Body of pancreas (tissue), 4 donors: Measurements from ENCODE around the gene PEAR1. TPM values are rescaled to one million over a fixed set of nuclear protein-coding genes. Genes with fewer than 3 reads are reported as not detected.

Source experiments
- ATAC-seq: fragments of 150-250 bp; one replicate; pipeline ENCODE4 v1.9.1; 2016
- DNase-seq, 4 donors: peaks; one replicate each; pipeline ENCODE4 v3.0.0-alpha.2; 2019
- H3K27ac ChIP-seq, 4 donors: fragments of 200-600 bp; sonication (generic); 1 replicate in 3 of 4; 2 replicates in 1 of 4; pipeline versions ENCODE4 v1.5.1 to v1.6.1; 2016 to 2019; ENCODE audit warnings: mild to moderate bottlenecking in 1 of 4, mixed read lengths in 1 of 4, moderate library complexity in 1 of 4
- H3K27me3 ChIP-seq, 2 donors: fragments of 200-600 bp; sonication (generic); one replicate each; pipeline ENCODE4 v1.6.0; 2016; ENCODE audit warnings: mild to moderate bottlenecking in 1 of 2
- H3K36me3 ChIP-seq, 2 donors: fragments of 200-600 bp; sonication (generic); replicated peaks in 1 of 2; 2 replicates each; pipeline ENCODE4 v1.5.1; 2016; ENCODE audit warnings: low read depth in 2 of 2; ENCODE audit not compliant: insufficient read depth in 1 of 2
- H3K4me1 ChIP-seq: fragments of 200-600 bp; sonication (generic); one replicate; pipeline ENCODE4 v1.6.0; 2016
- H3K4me3 ChIP-seq, 2 donors: fragments of 200-600 bp; sonication (generic); 1 replicate in 1 of 2; 2 replicates in 1 of 2; pipeline ENCODE4 v1.5.1; 2016 to 2019
- H3K9me3 ChIP-seq, 3 donors: fragments of 200-600 bp; sonication (generic); 1 replicate in 2 of 3; 2 replicates in 1 of 3; pipeline ENCODE4 v1.5.1; 2016
- POLR2A ChIP-seq, 3 donors: fragments of 450-650 bp; IDR thresholded peaks; one replicate each; pipeline ENCODE4 v1.6.1; 2016; ENCODE audit warnings: antibody characterized with exemption in 3 of 3, mild to moderate bottlenecking in 2 of 3
- WGBS, 2 donors: methylation state at CpG; one replicate each; pipeline ENCODE4 v1.1.5; 2017; 5-methylcytosine and 5-hydroxymethylcytosine counted together
- intact Hi-C: fragments of 100-400 bp; cut with DNase I; formaldehyde crosslinking; loops from one replicate; pipeline ENCODE4 v1.15.1; 2023
- total RNA-seq, 2 donors: library from RNA; depleted of rRNA; stranded (reverse); fragments of >200 nt; gene quantifications; one replicate each; pipeline ENCODE4 v1.1.0, GENCODE V29; 2016
- TF ChIP-seq, protein P1 (sequence below), 7 experiments: fragments of 450-650 bp in 4 of 7; fragments of 200-600 bp in 3 of 7; sonication (generic) in 3 of 7; IDR thresholded peaks; one replicate each; pipeline ENCODE4 v1.5.1; 2016 to 2019; ENCODE audit warnings: antibody characterized with exemption in 7 of 7

The PEAR1 gene
- total RNA-seq, 2 donors from 2014 or later = 5.2 to 7.6 TPM

DNA sequence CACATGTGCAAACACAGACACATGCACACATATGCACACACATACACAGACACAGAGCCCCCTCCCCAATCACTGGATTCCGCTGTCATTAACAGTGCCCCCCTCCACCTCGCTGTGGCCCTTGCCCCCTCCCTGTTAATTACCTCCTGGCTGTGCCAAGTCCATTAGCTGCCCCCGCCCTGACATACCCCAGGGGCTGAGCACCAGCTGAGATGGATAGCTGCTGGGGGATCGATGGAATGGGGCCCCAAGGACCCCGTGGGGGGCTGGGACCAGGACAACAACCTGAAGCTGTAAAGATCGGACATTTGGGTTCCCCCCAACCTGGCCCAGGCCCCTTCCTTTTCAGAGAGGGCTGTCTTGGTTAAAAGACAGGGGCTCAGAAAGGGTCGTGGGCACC is 9.6 kb upstream of the PEAR1 start:
- H3K36me3 ChIP-seq = no peaks in the 10 kb centered on the region
- intact Hi-C loops = loop anchor here (10.0 kb wide), 1 partner anchor 189 kb away; no protein-coding TSS in a partner anchor
- no peak overlapping the region for H3K4me3 ChIP-seq
- TF ChIP-seq, protein P1, sequence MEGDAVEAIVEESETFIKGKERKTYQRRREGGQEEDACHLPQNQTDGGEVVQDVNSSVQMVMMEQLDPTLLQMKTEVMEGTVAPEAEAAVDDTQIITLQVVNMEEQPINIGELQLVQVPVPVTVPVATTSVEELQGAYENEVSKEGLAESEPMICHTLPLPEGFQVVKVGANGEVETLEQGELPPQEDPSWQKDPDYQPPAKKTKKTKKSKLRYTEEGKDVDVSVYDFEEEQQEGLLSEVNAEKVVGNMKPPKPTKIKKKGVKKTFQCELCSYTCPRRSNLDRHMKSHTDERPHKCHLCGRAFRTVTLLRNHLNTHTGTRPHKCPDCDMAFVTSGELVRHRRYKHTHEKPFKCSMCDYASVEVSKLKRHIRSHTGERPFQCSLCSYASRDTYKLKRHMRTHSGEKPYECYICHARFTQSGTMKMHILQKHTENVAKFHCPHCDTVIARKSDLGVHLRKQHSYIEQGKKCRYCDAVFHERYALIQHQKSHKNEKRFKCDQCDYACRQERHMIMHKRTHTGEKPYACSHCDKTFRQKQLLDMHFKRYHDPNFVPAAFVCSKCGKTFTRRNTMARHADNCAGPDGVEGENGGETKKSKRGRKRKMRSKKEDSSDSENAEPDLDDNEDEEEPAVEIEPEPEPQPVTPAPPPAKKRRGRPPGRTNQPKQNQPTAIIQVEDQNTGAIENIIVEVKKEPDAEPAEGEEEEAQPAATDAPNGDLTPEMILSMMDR (IDR thresholded peaks at IDR 0.05) = no peak
- no peak for TF ChIP-seq POLR2A (IDR thresholded peaks at IDR 0.05)
- DNase-seq (no peak), ATAC-seq (no peak)
- H3K4me1 ChIP-seq = no peaks in the 10 kb centered on the region
- H3K27me3 ChIP-seq = no peaks in the 10 kb centered on the region
- 55 to 62% methylated on average over 7 of the region's 7 CpGs for WGBS, 2 donors
- no peak overlapping the region for H3K27ac ChIP-seq
- no peaks in the 10 kb centered on the region for H3K9me3 ChIP-seq

DNA sequence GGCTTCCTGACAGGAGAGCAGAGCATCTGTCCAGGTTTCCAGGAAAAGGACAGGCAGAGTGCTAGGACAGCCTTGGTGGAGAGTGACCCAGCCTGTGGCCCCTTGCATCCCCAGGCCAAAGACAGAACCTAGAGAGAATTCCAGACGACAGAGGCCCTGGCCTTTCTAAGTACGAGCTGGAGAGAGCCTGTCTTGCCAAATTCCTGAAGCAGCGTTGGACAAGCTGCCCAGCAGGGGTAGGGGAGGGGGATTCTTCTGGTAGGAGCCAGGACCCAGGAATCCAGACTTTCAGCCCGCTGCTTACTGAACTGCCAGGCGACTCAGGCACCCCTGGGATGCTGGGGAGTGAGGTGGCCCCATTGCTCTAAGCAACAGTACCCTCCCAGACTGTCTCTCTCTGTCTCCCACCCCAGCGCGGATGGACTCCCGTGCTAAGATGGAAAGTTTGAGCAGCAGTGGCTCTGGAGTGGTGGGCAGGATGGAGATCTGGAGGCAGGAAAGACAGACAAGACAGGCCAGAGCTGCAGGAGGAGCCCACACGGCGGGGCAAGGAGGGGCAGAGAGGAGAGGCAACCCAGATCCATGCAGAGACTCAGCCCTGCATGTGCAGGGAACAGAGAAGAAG is 8.8 kb upstream of the PEAR1 start:
- no peaks in the 10 kb centered on the region for H3K36me3 ChIP-seq
- intact Hi-C loops = loop anchor here (10.0 kb wide), 1 partner anchor 190 kb away; no protein-coding TSS in a partner anchor
- no peaks in the 10 kb centered on the region for H3K9me3 ChIP-seq
- WGBS, 2 donors = 56 to 62% methylated on average over 10 of the region's 10 CpGs
- DNase-seq = no peak
- H3K4me3 ChIP-seq = no peak overlapping the region
- H3K27me3 ChIP-seq = no peaks in the 10 kb centered on the region
- H3K27ac ChIP-seq = no peak overlapping the region
- H3K4me1 ChIP-seq = no peaks in the 10 kb centered on the region
- TF ChIP-seq POLR2A (IDR thresholded peaks at IDR 0.05) = no peak
- TF ChIP-seq, protein P1 (IDR thresholded peaks at IDR 0.05) = no peak
- no peak for ATAC-seq

DNA sequence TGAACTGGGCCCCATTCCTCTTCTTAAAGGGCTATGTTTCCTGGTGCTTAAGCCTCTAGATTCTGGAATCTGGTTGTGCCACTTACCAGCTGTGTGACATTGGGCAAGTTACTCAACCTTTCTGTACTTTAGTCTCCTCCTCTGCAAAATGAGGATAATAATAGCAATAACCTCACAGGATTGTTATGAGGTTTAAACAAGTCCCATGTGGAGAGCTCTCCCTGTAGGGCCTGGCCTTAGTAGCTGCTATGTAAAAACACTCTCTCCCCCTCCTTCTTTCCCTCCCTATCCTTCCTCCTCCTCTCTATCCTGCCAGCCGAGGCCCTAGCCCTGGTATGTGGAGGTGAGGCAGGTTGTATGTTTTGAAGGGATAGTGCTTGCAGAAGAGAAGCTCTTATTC is 8.2 kb upstream of the PEAR1 start:
- Histone ChIP-seq H3K4me1 (no peaks in the 10 kb centered on the region), H3K27me3 (no peaks in the 10 kb centered on the region), H3K4me3 (no peak overlapping the region), H3K36me3 (no peaks in the 10 kb centered on the region), H3K27ac (no peak overlapping the region), H3K9me3 (no peaks in the 10 kb centered on the region)
- no peak for TF ChIP-seq POLR2A (IDR thresholded peaks at IDR 0.05)
- TF ChIP-seq, protein P1 (IDR thresholded peaks at IDR 0.05) = no peak
- DNase-seq (no peak), ATAC-seq (no peak)
- WGBS, 2 donors = 36 to 40% methylated on average over 1 of the region's 1 CpG
- intact Hi-C loops = loop anchor here (10.0 kb wide), 1 partner anchor 191 kb away; no protein-coding TSS in a partner anchor

DNA sequence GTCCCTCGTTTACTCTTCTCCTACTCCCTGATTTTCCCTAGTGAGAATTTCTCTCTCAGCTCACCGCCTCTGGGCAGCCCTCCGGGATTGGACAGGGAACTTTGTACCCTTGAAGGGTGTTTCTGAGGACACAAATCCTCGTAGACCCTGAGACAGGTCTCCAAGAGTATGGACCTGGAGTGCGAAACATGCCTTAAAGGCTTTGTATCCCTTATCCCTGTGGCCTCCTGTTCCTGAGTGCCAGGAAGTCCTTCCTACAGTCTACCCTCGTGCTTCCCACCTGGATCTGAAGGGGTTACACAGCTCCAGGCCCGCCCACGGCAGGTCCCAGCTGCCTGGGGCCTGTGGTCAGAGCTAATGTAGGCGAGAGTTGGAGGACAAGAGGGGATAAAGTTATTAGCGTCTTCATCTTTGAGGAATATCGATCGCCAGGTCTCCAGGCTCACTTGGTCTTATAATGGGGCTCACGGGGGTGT is 7.6 kb upstream of the PEAR1 start:
- WGBS, 2 donors = 42 to 56% methylated on average over 13 of the region's 13 CpGs
- intact Hi-C loops = loop anchor here (10.0 kb wide), 1 partner anchor 191 kb away; no protein-coding TSS in a partner anchor
- TF ChIP-seq, protein P1 (IDR thresholded peaks at IDR 0.05) = no peak
- TF ChIP-seq POLR2A (IDR thresholded peaks at IDR 0.05) = no peak
- ATAC-seq = no peak
- Histone ChIP-seq H3K36me3 (no peaks in the 10 kb centered on the region), H3K4me1 (no peaks in the 10 kb centered on the region), H3K4me3 (no peak overlapping the region), H3K9me3 (no peaks in the 10 kb centered on the region), H3K27me3 (no peaks in the 10 kb centered on the region), H3K27ac (no peak overlapping the region)
- DNase-seq = no peak
